Cardiac muscle cell (in vitro differentiated cells and primary cell): ENCODE data around the gene C19orf44. TPM values are rescaled to one million over a fixed set of nuclear protein-coding genes. Genes with fewer than 3 reads are reported as not detected.
"Not testable (repeated sequence)": the region's sequence is repeated elsewhere in the genome, so short reads cannot be mapped to it uniquely, and the experiment has no call there.

ENCODE experiments used
- DNase-seq, 2 donors: peaks; one replicate each; pipeline versions ENCODE4 v3.0.0 to v3.0.0-alpha.2; 2010 to 2017; ENCODE audit warnings: low read depth in 1 of 2, low spot score in 1 of 2
- H3K27ac ChIP-seq: fragments of 200-600 bp; sonication (generic); 2 replicates; pipeline ENCODE4 v1.5.1; 2016
- H3K27me3 ChIP-seq: fragments of 200-600 bp; sonication (generic); 2 replicates; pipeline ENCODE4 v1.6.0; 2016; ENCODE audit warnings: control low read depth
- H3K36me3 ChIP-seq: fragments of 200-600 bp; sonication (generic); 2 replicates; pipeline ENCODE4 v1.5.1; 2016; ENCODE audit warnings: control low read depth
- H3K4me1 ChIP-seq: fragments of 200-600 bp; sonication (generic); 2 replicates; pipeline ENCODE4 v1.8.1; 2017; ENCODE audit warnings: low read depth, mild to moderate bottlenecking, mixed run types
- H3K4me3 ChIP-seq: fragments of 200-600 bp; sonication (generic); 2 replicates; pipeline ENCODE4 v1.5.1; 2016; ENCODE audit warnings: mild to moderate bottlenecking
- H3K9me3 ChIP-seq: fragments of 200-600 bp; sonication (generic); 2 replicates; pipeline ENCODE4 v1.5.1; 2017; ENCODE audit warnings: low read depth, mild to moderate bottlenecking, control low read depth
- polyA plus RNA-seq: library from polyadenylated mRNA; unstranded; fragments of >200 nt; fragmentation: Nextera tagmentation; extraction: Ambion mirVana; gene quantifications from 2 replicates; pipeline ENCODE4 v1.2.1, GENCODE V29; 2016
- total RNA-seq: library from RNA; depleted of rRNA; stranded (reverse); fragments of >200 nt; gene quantifications from 2 replicates; pipeline ENCODE4 v1.2.3, GENCODE V29; 2016
- TF ChIP-seq, protein P1 (sequence below): IDR thresholded peaks from 2 replicates; pipeline ENCODE4 v1.5.1; 2012; ENCODE audit warnings: low read depth, mild to moderate bottlenecking, low read length

The C19orf44 gene
- total and polyA plus RNA-seq, 2 experiments from 2014 or later, result 5.1 to 9.2 TPM

DNA sequence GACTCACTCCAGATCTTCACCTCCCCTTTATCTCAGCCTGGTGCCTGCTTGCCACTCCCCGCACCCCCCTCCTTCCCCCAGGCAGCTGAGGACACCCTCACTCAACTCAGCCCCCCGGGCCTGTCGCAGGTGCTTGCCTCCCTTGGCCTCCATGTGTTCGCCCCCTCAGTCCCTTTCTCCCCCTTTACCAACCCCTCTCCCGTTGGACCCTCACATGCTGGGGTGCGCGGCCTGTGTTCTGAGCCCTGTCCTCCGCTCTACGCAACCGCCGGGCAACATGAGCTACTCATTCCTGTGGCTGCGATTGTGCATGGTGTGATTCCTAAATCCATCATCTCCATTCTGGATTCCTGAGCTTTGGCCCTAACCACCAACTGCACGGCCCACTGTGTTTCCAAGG, 40.9 kb downstream of the C19orf44 start:
- DNase-seq, result no peak
- Histone ChIP-seq H3K4me1 (peaks cover 6% of the 10 kb centered on the region), H3K27me3 (no peaks in the 10 kb centered on the region), H3K36me3 (peaks cover 23% of the 10 kb centered on the region), H3K4me3 (no peak overlapping the region), H3K27ac (no peak overlapping the region), H3K9me3 (no peaks in the 10 kb centered on the region)
- TF ChIP-seq, protein P1, sequence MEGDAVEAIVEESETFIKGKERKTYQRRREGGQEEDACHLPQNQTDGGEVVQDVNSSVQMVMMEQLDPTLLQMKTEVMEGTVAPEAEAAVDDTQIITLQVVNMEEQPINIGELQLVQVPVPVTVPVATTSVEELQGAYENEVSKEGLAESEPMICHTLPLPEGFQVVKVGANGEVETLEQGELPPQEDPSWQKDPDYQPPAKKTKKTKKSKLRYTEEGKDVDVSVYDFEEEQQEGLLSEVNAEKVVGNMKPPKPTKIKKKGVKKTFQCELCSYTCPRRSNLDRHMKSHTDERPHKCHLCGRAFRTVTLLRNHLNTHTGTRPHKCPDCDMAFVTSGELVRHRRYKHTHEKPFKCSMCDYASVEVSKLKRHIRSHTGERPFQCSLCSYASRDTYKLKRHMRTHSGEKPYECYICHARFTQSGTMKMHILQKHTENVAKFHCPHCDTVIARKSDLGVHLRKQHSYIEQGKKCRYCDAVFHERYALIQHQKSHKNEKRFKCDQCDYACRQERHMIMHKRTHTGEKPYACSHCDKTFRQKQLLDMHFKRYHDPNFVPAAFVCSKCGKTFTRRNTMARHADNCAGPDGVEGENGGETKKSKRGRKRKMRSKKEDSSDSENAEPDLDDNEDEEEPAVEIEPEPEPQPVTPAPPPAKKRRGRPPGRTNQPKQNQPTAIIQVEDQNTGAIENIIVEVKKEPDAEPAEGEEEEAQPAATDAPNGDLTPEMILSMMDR, result no peak

DNA sequence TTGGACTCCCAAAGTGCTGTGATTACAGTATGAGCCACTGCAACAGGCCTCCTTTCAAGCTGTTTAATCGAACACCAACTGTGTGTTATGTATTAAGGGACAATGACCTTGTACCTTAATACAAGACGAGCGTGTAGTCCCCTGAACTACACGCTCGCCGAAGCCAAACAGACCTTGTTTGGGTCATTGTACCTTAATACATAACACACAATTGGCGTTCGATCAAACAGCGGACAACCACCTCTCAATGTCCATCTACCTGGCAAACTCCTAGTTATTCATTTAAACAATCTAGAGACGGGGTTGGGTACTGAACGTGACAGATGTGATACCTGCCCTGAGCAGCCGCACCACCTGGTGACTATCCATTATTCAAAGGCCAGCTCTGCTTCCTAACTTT, 44.8 kb downstream of the C19orf44 start:
- peaks cover 9% of the 10 kb centered on the region for H3K4me1 ChIP-seq
- TF ChIP-seq, protein P1, result no peak
- H3K27ac ChIP-seq, result peak overlapping the region; percentile 89
- no peaks in the 10 kb centered on the region for H3K9me3 ChIP-seq
- H3K4me3 ChIP-seq, result peak overlapping the region; percentile 80
- peaks cover 5% of the 10 kb centered on the region for H3K36me3 ChIP-seq
- DNase-seq, result no peak
- H3K27me3 ChIP-seq, result no peaks in the 10 kb centered on the region

DNA sequence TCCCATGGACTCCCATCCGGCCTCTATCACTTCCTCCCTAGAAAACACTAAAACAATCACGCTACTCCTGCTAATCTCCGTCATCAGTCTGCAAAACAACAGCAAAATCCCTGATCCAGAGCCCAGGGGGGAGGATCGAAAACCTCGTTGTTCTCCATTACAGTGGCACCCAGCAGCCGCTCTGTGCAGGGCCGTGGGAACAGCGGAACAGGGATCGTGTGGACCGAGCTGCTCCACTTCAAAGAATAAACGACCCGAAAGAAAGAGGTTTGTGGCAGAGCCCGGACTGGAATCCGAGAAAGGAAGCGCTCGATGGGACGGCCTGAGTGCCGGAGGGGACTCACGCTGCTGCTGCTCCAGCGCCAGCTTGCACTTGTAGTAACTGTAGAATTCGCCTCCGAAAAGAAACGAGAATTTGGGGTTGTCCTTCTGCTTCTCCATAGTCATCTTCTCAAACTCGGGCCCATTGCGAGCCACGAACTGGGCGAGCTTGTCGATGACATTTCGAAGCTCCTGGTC, 45.4 kb downstream of the C19orf44 start:
- Histone ChIP-seq H3K27ac (peak overlapping the region; percentile 89), H3K36me3 (peaks cover 5% of the 10 kb centered on the region), H3K27me3 (no peaks in the 10 kb centered on the region), H3K9me3 (no peaks in the 10 kb centered on the region), H3K4me1 (peaks cover 9% of the 10 kb centered on the region), H3K4me3 (peak overlapping the region; percentile 80)
- DNase-seq, result peak; percentile 22 to 50
- TF ChIP-seq, protein P1, result no peak

DNA sequence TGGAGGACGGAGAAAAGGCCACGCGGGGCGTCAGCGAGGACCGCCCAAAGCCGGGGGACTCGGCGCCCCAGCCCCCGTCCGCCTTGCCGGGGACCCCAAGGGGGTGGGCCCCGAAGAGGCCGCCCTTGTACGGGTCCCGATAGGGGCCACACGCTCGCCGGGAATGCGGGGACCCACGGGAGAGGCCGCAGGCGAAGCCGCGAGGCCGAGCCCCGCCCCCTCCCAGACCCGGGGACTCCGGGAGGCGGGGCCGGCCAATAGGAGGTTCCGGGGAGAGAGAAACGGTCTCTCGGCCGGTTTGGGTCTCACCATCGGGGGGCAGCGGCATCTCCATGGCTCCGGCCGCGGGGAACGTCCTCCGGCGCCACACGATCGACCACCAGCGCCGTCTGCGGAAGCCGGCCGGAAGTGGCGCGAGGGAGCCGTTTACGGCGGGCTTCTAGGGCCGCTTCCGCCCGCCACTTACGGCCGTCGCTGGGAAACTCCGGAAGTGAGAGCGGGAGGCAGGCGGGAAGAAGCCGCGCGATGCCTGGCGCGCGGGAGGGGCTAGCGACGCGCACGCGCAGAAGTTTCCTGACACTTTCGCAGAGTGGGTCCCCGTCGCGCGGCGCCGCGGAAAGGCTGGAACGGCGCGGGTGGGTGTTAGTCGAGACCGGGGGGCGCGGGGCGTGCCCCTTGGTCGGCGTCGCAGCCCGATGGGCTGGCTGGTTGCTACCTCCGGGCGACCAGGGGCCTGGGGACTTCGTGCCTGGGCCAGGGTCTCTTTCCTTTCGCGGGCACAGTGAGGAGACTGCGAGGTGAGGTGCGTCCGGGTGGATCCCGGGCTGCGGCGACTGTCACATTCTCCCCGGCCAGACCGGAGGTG, 46.1 kb downstream of the C19orf44 start, which contains the start of gene CHERP:
TSS of gene CHERP (minus strand) at position 393 of the 865 bp plus-strand sequence. CDS start at position 334, 59 bp downstream.
- TF ChIP-seq, protein P1, result no peak
- peak; percentile 95 to 97 for DNase-seq
- Histone ChIP-seq H3K4me3 (peak within 1 kb of the TSS; percentile 80), H3K27me3 (no peaks in the 10 kb centered on the region), H3K4me1 (peaks cover 9% of the 10 kb centered on the region), H3K27ac (peak within 1 kb of the TSS; percentile 89), H3K9me3 (no peaks in the 10 kb centered on the region), H3K36me3 (peaks cover 5% of the 10 kb centered on the region)

DNA sequence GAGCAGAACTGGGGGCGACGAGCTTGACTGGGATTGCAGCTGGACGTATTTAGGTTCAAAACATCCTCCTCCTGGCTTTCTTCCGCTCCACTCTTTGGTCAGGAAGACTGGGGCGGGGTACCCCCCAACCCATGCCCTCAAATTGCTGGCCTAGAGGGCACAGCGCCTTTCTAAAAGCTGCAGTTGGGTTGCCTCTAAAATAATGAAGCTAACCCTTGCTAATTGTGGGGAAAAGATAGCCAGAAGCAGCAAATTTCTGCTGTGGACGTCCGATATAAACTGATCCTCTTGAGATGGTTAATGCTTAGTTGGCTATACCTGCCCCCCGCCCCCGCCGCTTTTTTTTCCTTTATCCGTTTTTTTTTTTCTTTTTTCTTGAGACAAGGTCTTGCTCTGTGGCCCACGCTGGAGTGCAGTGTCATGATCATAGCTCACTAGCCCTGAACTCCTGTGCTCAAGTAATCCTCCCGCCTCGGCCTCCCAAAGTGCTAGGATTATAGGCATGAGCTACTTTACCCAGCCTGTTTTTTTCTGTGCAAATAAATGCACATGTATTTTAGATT, 46.8 kb downstream of the C19orf44 start:
- peak overlapping the region; percentile 89 for H3K27ac ChIP-seq
- H3K9me3 ChIP-seq, result no peaks in the 10 kb centered on the region
- H3K27me3 ChIP-seq, result no peaks in the 10 kb centered on the region
- H3K36me3 ChIP-seq, result peaks cover 5% of the 10 kb centered on the region
- TF ChIP-seq, protein P1, result no peak
- DNase-seq, result peak in 1 of 2 donors; percentile 3
- peak overlapping the region; percentile 80 for H3K4me3 ChIP-seq
- H3K4me1 ChIP-seq, result peaks cover 9% of the 10 kb centered on the region

DNA sequence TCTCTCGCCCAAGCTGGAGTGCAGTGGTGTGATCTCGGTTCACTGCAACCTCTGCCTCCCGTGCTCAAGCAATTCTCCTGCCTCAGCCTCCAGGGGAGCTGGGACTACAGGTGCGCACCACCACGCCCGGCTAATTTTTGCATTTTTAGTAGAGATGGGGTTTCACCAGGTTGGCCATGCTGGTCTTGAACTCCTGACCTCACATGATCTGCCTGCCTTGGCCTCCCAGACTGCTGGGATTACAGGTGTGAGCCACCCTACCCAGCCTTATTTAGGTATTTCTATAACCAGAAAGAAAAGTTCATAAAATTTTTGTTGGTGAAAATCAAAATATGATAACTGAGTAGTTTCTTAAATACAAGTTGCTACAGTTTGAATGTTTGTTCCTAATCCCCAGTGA, 47.5 kb downstream of the C19orf44 start:
- Histone ChIP-seq H3K4me3 (peak overlapping the region; percentile 80), H3K27ac (peak overlapping the region; percentile 89)
- DNase-seq, result not testable (repeated sequence)

More for the DNA sequence above, 47.5 kb downstream of the C19orf44 start:
- not testable (repeated sequence) for H3K4me1 ChIP-seq, H3K9me3 ChIP-seq, H3K36me3 ChIP-seq, H3K27me3 ChIP-seq
